Measurements from ENCODE around the gene XRCC4.

XRCC4 gene

GRCh38 chr5:83071286-83072051 lies 5.9 kb upstream of the XRCC4 start:
- no peak for DNase-seq (ENCODE audit: low read depth)

DNA sequence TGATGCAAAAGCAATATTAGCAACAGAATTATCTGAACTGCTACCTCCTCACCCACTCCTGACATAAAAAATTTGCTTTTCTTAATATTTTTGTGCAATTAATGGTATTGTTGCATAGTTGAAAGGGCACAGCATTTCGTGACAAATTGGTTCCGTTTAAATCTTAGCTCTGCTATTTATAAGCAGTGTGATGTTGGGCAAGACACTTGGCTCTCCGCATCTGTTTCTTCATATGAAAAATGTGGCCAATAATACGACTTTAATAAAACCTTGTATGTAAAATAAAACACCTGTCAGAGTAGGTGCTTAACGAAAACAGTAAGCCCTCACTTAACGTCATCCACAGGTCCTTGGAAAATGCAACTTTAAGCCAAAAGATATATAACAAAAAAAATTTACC lies 4.4 kb upstream of the XRCC4 start:
- DNase-seq (ENCODE audit: low read depth), result no peak

DNA sequence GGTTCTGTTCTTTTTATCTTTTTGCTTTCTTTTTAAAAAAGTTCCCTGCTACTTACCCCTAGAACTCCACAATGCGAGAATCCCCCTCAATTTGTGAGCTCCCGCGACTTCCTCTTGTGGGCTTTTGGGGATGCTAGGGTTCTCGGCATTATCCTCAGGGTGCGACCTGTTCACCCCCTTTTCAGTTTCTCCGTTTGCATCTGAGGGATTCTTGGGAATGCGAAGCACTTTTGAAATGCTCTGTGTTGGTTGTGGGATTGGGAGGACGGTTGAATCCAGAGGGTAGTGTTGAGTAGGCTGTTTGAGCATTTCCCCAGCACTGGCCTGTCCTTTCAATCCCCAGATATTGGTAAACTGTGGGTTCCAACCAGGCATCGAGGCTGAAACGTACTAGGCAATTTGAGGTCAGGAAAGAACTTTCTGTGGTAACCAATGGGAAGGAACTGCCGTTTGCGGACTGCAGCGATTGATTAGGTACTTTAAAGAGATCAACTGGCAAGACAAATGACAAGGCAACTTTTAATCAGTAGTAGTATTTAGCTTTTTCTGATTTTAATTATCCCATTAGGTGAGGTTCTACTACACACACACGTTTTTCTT lies 415 bp downstream of the XRCC4 start:
- no peak for DNase-seq (ENCODE audit: low read depth)

DNA sequence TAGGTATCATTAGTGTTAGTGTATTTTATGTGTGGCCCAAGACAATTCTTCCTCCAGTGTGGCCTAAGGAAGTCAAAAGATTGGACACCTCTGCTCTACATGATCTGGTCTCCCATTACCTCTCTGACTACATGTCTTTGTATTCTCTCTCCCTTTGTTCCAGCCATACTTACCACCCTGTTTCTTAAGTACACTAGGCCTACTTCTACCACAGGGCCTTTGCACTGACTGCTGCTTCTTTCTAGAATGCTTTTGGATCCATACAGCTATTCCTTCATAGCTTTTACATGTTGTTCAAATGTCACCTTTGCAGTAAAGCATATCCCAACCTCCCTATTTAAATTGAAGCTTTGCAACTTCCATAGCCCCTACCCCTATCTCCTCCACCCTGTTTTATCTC lies 5.4 kb downstream of the XRCC4 start:
- DNase-seq (ENCODE audit: low read depth), result no peak

- DNase-seq (ENCODE audit: low read depth), result no peak
These were observed 7.0 kb downstream of the XRCC4 start for GRCh38 chr5:83084336-83084735.

DNA sequence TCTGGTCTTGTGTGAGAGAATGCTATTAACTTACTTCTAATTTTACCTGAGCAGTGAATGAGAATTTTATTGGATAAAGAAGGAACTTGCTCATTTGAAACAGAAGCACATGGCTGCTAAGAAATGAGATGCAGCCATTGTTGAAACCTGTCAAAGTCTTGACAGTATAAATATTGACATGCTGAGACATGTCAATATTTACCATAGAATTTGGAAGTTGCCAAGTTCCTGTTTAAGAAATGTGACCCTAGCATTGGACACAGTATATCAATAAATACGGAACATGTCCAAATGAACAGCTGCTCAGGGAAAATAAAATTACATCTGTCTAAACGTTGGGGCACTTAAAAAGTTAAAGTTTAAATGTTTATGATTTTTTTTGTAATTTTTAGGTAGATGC lies 7.8 kb downstream of the XRCC4 start:
- DNase-seq (ENCODE audit: low read depth), result no peak

DNA sequence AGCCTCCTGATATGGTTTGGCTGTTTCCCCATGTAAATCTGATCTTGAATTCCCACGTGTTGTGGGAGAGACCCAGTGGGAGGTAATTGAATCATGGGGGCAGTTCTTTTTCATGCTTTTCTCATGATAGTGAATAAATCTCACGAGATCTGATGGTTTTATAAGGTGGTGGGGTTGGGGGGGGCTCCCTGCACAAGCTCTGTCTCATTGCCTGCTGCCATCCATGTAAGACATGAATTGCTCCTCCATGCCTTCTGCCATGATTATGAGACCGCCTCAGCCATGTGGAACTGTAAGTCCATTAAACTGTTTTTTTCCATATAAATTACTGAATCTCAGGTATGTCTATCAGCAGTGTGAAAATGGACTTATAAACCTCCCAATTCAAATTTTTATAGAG lies 12.8 kb downstream of the XRCC4 start:
- DNase-seq (ENCODE audit: low read depth), result no peak

DNA sequence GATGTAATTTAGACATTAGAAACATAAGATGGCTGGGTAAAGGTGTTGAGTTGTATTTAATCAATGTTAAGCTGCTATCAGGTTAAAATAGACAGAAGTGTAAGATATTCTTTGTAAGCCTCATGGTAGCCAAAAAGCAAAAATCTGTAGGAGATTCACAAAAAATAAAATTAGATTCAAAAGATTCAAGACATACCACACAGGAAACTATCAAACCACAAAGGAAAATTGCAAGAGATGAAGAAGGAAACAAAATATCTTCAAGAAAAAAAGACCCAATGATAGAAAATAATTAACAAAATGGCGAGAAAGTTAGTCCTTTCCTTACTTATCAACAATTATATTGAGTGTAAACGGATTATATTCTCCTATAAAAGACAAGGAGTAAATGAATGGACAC lies 15.3 kb downstream of the XRCC4 start:
- no peak for DNase-seq (ENCODE audit: low read depth)

- DNase-seq (ENCODE audit: low read depth), result no peak
These were observed 16.3 kb downstream of the XRCC4 start for GRCh38 chr5:83093692-83094091.

DNA sequence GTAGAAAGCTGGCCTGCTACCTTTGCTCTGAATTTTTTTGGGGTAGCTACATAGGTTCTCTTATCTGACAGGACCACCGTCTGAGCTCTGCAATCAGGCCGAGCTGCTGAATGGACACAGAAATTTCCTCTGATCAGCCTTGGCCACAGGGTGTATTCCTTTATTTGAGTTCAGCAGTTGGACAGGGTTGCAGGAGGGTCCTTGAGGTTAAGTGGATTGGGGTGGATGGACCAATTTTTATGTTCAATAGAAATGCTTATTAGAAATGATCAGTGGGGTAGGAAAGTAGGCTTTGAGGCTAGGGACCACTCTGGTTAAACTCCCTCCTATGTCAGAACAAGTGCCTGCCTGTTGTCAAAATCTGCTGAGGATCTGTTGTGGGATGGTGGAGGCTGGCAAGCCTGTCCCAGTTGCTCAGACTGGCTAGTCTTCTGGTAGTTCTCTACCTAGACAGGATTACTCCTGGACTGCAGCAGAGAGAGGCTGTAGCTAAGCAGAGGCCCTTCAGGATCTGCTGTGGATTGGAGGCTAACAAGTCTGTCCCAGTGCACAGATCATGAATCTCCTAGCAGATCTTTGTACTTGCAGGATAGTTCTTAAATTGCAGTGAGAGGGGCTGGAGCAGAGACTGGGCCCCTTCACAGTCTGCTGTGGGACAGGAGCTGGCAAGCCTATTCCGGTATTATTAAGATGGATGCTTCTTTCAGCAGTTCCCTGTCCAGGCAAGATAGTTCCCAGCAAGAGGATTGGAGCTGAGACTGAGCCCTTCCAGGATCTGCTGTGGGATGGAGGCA lies 18.0 kb downstream of the XRCC4 start:
- DNase-seq (ENCODE audit: low read depth), result no peak

DNA sequence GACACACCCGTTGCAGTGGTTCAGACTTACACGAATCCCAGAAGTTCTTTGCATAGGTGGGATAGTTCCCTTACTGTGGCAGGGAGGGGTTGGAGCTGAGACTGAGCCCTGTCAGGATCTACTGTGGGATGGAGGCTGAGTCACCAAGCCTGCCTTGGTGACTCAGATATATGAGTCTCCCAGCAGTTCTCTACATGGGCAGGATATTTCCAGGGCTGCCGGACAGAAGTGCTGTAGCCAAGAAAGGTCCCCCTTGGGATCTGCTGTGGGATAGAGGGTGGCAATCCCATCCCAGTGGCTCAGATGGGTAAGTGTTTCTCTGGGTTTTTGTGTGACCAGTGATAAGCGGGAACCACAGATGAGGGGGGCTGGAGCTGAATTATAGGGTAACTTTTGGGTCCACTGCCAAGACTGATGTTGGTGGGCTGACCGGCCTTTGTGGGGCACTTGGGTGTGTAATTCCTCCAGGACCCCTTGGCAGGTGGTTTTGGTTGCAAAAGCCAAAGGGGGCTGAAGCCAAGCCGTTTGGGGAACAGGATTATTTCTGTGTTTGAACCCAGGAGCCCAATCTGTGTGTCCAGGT lies 18.7 kb downstream of the XRCC4 start:
- DNase-seq (ENCODE audit: low read depth), result no peak

DNA sequence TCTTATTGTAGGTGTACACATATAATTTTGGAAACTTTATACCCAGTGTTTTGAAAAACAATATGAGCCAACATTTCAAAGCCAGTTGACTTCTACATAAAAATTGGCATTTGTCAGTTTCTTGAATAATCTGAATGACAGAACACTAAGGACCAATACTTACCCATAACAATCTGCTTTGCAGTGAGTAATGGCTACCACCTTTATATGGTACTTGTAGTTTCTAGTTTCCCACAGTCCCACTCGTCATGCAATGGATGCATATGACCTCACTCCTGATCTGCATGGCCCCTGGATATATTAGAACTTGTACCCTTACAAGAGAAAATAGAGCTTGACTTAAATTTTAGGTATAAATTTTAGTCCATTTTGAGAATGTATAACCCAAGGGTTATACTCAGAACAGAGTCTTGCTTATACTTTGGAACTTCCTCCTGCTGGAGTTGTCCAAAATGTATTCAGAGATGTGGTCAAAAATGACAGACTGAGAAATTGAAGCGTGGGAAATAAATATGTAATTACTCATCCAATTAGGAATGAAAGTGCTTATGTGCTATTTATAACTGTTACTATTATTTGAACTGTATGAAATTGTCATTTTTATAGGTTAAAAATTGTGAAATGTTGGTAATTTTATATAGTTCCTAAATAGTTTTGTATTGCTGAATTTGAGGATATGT lies 19.5 kb downstream of the XRCC4 start:
- DNase-seq (ENCODE audit: low read depth), result no peak

- DNase-seq (ENCODE audit: low read depth), result no peak
These were observed 20.4 kb downstream of the XRCC4 start for GRCh38 chr5:83097689-83098231.

GRCh38 chr5:83099001-83099400 lies 21.7 kb downstream of the XRCC4 start:
- no peak for DNase-seq (ENCODE audit: low read depth)

- no peak for DNase-seq (ENCODE audit: low read depth)
These were observed 22.1 kb downstream of the XRCC4 start for GRCh38 chr5:83099445-83099844.

GRCh38 chr5:83101514-83101913 lies 24.2 kb downstream of the XRCC4 start:
- no peak for DNase-seq (ENCODE audit: low read depth)

DNA sequence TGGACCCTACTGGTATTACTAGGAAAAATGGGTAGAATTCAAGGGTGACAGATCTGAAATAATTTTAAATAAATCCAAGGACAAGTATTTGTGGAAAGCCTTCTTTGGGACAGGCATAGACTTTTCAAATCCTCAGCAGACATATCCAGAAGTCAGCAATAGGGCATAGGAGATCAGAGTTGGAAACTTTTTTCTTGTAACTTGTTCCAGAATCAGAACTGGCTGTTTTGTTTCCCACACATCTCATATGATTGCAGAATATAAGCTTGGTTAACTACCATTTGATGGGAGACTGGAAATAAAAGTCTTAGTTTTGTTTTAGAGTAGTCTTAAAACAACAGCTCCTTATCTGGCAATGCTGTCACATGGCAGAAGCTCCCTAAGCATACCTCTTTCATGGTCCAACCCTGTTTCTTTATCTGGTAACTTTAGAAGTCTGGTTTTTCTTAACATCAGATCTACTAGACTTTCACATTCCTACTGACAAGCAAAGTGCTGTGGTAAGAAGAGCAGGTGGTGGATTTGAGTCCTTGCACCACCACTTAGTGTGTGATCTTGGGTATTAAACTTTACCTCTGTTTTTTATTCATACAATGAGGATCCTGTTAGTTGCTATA lies 25.1 kb downstream of the XRCC4 start:
- no peak for DNase-seq (ENCODE audit: low read depth)

- DNase-seq (ENCODE audit: low read depth), result no peak
These were observed 26.7 kb downstream of the XRCC4 start for GRCh38 chr5:83104021-83104420.

GRCh38 chr5:83107692-83108420 lies 30.5 kb downstream of the XRCC4 start:
- no peak for DNase-seq (ENCODE audit: low read depth)

DNA sequence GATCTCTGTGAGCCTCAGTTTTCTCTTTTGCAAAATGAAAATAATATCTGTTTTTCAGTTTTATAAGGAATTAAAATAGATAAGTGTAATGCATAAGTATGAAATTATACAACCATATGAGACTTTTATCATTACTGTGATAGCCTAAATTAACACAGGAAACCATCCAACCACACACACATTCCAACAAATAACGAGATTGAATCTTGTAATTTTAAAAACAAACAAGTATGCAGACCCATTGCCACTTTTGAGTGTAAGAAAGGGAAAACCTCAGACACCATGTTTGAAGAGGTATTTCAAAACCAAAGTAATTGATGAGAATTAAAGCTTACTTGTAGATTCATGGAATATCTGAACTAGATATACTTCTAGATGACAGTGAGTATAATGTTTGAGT lies 32.0 kb downstream of the XRCC4 start:
- DNase-seq (ENCODE audit: low read depth), result no peak

GRCh38 chr5:83115816-83116215 lies 38.5 kb downstream of the XRCC4 start:
- no peak for DNase-seq (ENCODE audit: low read depth)

Measured in stimulated activated CD8-positive, alpha-beta memory T cell treated with anti-CD3 and anti-CD28 coated beads, Interleukin-12 subunit alpha, Interleukin-12 subunit beta, amount 100 ng/mL, for 4 hours (primary cell).